Measurements from ENCODE around the gene SH3GL2.

DNA sequence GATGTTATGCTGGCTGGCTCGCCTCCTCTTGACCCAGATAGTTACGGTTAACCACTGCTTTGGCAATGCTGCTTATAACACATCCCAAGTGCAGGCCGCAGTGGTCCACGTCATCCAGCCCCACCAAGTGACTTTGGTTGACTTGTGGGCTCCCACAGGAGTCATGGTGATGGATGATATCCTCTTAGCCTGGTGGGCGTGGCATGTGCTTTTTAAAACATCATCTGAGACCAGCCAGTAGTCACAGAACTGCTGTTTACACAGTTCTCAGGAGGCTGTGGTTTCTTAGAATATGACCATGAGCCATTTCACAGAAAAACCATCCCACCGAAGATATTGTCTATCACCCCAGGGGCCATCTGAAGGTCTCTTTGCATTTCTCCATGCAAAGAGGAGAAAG, 216.9 kb downstream of the SH3GL2 start:
- TF ChIP-seq, protein P1, sequence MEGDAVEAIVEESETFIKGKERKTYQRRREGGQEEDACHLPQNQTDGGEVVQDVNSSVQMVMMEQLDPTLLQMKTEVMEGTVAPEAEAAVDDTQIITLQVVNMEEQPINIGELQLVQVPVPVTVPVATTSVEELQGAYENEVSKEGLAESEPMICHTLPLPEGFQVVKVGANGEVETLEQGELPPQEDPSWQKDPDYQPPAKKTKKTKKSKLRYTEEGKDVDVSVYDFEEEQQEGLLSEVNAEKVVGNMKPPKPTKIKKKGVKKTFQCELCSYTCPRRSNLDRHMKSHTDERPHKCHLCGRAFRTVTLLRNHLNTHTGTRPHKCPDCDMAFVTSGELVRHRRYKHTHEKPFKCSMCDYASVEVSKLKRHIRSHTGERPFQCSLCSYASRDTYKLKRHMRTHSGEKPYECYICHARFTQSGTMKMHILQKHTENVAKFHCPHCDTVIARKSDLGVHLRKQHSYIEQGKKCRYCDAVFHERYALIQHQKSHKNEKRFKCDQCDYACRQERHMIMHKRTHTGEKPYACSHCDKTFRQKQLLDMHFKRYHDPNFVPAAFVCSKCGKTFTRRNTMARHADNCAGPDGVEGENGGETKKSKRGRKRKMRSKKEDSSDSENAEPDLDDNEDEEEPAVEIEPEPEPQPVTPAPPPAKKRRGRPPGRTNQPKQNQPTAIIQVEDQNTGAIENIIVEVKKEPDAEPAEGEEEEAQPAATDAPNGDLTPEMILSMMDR (IDR thresholded peaks at IDR 0.05), result no peak
- TF ChIP-seq POLR2A (IDR thresholded peaks at IDR 0.05), result no peak

All from thyroid gland (tissue), 4 donors.